B cell (primary cell): ENCODE data around the gene ELK3.

Experiments used
- EZH2 ChIP-seq: IDR thresholded peaks from 2 replicates; pipeline ENCODE4 v1.6.1; 2012; ENCODE audit warnings: borderline replicate concordance, low read depth, mild to moderate bottlenecking, moderate library complexity, low read length; ENCODE audit not compliant: insufficient read depth, poor library complexity, severe bottlenecking
- TF ChIP-seq, protein P1 (sequence below): fragments of 200-600 bp; IDR thresholded peaks from one replicate; pipeline ENCODE4 v1.8.0; 2022; ENCODE audit warnings: antibody characterized with exemption, mild to moderate bottlenecking

DNA sequence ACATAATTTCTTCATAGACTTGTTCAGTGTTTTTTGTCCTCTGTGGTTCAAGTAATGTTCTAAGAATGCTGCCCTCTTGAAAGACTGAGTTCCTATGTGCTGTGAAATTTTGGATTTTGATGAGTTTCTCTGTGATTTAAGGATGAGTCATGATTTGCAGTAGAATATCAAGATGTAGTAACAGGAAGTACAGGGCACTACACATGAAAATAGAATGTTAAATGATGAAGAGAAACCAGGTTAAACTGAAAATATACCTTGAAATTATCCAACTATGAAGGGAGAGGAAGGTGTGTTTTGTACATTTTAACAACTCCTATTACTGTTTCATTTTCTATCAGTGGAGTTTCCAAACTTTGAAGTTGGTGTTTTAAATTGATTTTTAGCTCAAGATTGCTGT, 4.8 kb downstream of the ELK3 start:
- TF ChIP-seq, protein P1, sequence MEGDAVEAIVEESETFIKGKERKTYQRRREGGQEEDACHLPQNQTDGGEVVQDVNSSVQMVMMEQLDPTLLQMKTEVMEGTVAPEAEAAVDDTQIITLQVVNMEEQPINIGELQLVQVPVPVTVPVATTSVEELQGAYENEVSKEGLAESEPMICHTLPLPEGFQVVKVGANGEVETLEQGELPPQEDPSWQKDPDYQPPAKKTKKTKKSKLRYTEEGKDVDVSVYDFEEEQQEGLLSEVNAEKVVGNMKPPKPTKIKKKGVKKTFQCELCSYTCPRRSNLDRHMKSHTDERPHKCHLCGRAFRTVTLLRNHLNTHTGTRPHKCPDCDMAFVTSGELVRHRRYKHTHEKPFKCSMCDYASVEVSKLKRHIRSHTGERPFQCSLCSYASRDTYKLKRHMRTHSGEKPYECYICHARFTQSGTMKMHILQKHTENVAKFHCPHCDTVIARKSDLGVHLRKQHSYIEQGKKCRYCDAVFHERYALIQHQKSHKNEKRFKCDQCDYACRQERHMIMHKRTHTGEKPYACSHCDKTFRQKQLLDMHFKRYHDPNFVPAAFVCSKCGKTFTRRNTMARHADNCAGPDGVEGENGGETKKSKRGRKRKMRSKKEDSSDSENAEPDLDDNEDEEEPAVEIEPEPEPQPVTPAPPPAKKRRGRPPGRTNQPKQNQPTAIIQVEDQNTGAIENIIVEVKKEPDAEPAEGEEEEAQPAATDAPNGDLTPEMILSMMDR = no peak
- TF ChIP-seq EZH2 = no peak
